ENCODE measurements around the gene TRPM8.

DNA sequence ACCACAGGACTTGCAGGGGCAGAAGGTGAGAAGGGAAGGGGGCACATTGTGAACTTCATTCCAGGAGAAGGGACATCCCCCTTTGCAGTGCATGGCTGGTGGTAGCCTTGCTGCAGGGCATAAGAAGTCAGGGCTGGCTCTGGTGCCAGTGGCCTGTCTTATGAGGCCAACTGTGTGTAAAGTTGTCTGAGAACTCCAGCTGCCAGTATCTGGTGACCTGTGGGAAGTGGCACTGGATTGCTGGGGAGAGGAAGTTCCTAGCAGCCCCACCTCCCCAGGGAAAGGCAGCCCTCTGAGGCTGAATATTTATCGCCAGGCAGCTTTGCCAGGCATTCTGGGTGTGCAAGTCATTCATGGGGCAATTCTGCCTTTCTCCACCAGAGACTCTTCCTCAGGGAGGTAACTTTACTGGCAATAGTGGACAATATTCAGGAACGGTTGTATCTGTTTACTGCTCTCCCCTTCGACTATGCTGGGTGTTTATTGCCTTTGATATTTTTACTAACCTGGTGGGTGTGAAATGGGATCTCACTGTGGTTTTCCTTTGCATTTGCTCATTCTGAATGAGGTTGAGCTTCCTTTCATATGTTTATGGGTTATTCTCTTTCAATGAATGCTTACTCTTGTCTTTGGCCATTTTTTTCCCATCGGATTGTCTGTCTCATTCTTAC lies 12.3 kb downstream of the TRPM8 start:
- TF ChIP-seq, protein P1, sequence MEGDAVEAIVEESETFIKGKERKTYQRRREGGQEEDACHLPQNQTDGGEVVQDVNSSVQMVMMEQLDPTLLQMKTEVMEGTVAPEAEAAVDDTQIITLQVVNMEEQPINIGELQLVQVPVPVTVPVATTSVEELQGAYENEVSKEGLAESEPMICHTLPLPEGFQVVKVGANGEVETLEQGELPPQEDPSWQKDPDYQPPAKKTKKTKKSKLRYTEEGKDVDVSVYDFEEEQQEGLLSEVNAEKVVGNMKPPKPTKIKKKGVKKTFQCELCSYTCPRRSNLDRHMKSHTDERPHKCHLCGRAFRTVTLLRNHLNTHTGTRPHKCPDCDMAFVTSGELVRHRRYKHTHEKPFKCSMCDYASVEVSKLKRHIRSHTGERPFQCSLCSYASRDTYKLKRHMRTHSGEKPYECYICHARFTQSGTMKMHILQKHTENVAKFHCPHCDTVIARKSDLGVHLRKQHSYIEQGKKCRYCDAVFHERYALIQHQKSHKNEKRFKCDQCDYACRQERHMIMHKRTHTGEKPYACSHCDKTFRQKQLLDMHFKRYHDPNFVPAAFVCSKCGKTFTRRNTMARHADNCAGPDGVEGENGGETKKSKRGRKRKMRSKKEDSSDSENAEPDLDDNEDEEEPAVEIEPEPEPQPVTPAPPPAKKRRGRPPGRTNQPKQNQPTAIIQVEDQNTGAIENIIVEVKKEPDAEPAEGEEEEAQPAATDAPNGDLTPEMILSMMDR (IDR thresholded peaks at IDR 0.05; ENCODE audit: low read depth, low read length) = no peak
- TF ChIP-seq EZH2phosphoT487 (IDR thresholded peaks at IDR 0.05; ENCODE audit: low read depth) = no peak
